Raji (cell line): Measurements from ENCODE around the gene KIDINS220.

Source experiments
- POLR2A ChIP-seq: IDR thresholded peaks from 2 replicates; pipeline ENCODE4 v1.6.1; 2011; ENCODE audit warnings: low read depth, low read length, control low read depth; ENCODE audit not compliant: insufficient read depth

KIDINS220 gene

GRCh38 chr2:8837795-8838140 is 355 bp upstream of the KIDINS220 start:
- no peak for TF ChIP-seq POLR2A

DNA sequence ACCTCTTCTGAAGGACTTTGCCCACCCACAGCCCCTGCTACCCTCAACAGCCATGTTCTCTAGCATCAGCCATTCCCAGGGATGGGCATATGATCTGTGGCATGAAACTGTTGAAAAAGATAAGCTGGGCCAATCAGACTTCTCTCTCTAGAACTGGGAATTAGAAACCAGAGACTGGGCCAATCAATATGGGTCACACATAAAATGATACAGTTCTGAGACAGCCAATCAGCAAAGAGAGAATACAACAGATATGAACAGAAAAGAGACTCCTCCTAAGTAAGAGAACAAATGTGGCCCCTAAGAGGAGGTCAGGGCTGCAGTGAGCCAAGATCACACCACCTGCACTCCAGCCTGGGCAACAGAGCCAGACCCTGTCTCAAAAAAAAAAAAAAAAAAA is 2.1 kb downstream of the KIDINS220 start:
- no peak for TF ChIP-seq POLR2A

DNA sequence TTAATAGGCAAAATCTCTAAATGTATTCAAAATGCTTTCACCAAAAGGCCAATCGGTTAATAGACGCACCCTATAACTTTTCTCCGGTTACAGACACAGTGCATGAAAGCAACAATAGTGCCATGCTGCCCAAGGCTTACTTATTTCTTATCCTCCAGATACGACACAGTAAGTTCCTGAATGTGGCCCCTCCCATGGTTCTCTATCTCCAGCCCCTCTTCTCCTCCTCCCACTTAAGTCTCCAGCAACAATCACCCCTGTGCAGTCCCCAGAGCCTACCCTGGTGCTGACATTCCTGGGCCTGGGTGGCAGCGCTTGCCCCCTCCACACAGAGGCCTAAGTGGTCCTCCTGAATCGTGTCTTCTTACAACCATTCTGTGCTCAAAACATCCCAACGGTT is 3.6 kb downstream of the KIDINS220 start:
- TF ChIP-seq POLR2A: no peak

DNA sequence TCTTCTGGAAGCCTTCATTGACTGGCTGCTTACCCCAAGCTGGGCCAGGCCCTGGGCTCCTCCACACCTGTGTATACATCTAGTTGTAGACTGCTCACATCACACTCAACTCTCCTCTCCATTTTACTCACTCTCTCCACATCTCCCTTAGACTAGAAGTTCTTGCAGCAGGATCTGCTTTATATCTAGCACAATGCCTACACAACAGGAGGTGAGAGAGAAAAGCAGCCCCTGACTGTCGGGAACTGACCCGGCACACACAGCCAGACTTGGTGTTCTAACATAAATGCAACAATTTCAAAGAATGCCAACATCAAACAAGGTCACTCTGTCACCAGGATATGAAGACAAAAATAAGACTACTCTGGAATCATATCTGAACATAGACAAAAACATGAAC is 5.9 kb downstream of the KIDINS220 start:
- TF ChIP-seq POLR2A: no peak

GRCh38 chr2:8827729-8828128 is 9.7 kb downstream of the KIDINS220 start:
- TF ChIP-seq POLR2A: no peak

DNA sequence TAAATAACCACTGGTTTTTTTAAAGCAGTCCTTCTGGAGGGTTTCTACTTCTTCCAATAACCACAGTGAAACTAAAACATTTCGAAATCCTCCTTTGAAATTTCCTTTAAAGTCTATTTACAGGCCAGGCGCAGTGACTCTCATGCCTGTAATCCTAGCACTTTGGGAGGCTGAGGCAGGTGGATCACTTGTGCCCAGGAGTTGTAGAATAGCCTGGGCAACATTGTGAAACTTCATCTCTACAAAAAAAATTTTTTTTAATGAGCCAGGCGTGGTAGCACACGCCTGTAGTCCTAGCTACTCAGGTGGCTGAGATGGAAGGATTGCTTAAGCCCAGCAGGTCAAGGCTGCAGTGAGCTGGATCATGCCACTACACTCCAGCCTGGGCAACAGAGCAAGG is 15.2 kb downstream of the KIDINS220 start:
- TF ChIP-seq POLR2A: no peak

- no peak for TF ChIP-seq POLR2A
These were observed 15.9 kb downstream of the KIDINS220 start for GRCh38 chr2:8821276-8822217.

DNA sequence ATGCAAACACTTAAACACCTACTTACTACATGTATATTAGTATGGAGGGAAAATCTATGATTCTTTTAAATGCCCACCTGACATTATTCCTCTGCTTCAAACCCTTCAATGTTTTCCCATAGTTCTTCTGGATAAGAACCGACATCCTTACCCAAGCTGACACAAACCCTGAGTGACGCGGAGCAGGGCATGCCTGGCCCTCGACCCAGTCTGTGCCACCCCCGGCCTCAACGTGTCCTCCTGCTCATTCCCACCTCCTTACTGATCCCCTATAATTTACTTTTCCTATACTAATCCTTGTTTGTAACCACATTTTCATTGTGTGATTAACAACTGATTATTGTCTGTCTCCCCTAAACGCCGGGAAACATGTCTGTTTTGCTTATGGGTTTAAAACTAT is 17.5 kb downstream of the KIDINS220 start:
- TF ChIP-seq POLR2A: no peak

- TF ChIP-seq POLR2A: no peak
These were observed 18.2 kb downstream of the KIDINS220 start for GRCh38 chr2:8819194-8819593.

GRCh38 chr2:8817221-8817620 is 20.2 kb downstream of the KIDINS220 start:
- TF ChIP-seq POLR2A: no peak

GRCh38 chr2:8806885-8807704 is 30.3 kb downstream of the KIDINS220 start:
- TF ChIP-seq POLR2A: no peak

- no peak for TF ChIP-seq POLR2A
These were observed 31.9 kb downstream of the KIDINS220 start for GRCh38 chr2:8805278-8806210.

DNA sequence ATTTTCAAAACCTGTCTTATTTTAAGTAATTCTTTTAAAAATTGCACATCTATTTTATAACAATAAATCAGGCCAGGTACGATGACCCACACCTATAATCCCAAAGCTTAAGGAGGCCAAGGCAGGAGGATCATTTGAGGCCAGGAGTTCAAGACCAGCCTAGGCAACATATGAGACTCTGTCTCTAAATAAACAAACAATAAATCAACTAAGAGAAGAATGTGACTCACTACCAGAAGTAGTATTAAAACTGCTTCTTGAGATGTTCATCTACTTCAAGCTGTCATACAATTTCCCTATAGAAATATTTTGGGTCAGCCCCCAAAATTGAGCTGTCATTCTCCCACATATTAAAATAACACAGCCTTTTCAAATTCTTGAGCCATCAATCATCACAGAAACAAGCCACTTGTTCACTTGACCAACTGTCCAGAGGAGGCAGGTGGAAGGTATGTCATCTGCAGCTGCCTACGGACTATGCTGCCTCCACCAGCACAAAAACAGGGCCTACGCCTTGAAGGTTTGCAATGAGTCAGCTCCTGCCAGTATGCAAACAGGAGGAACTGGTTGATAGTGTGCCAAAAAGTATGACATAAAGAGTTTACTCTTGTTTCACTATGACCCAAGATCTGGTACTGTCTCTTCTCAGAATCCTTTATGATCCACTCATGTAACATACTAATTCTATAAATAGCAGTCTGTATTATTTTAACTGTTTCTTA is 33.6 kb downstream of the KIDINS220 start:
- TF ChIP-seq POLR2A: no peak

GRCh38 chr2:8802741-8803140 is 34.7 kb downstream of the KIDINS220 start:
- TF ChIP-seq POLR2A: no peak

- TF ChIP-seq POLR2A: no peak
These were observed 36.6 kb downstream of the KIDINS220 start for GRCh38 chr2:8800821-8801220.

- TF ChIP-seq POLR2A: no peak
These were observed 37.2 kb downstream of the KIDINS220 start for GRCh38 chr2:8800218-8800617.
